Stomach (tissue), 9 donors: ENCODE measurements around the gene TMEM179. TPM values are rescaled to one million over a fixed set of nuclear protein-coding genes. Genes with fewer than 3 reads are reported as not detected.

ENCODE experiments used
- DNase-seq, 2 donors: peaks; one replicate each; pipeline versions ENCODE4 v3.0.0 to v3.0.0-alpha.2; 2013 to 2019
- H3K27ac ChIP-seq, 5 donors: fragments of 200-600 bp in 4 of 5; sonication (generic) in 4 of 5; one replicate each; pipeline ENCODE4 v1.5.1; 2013 to 2019; ENCODE audit warnings: mild to moderate bottlenecking in 1 of 5, moderate library complexity in 1 of 5
- H3K27me3 ChIP-seq, 3 donors: fragments of 200-600 bp; sonication (generic); one replicate each; pipeline ENCODE4 v1.5.1; 2017 to 2019; ENCODE audit warnings: mixed run types in 1 of 3
- H3K36me3 ChIP-seq, 4 donors: fragments of 200-600 bp; sonication (generic); 1 replicate in 3 of 4; 2 replicates in 1 of 4; pipeline ENCODE4 v1.5.1; 2016 to 2019
- H3K4me1 ChIP-seq, 4 donors: fragments of 200-600 bp; sonication (generic); one replicate each; pipeline ENCODE4 v1.5.1; 2016 to 2019
- H3K4me3 ChIP-seq, 4 donors: fragments of 200-600 bp; sonication (generic) in 3 of 4; one replicate each; pipeline ENCODE4 v1.5.1; 2016 to 2019; ENCODE audit warnings: mild to moderate bottlenecking in 1 of 4
- H3K9me3 ChIP-seq, 4 donors: fragments of 200-600 bp; sonication (generic); one replicate each; pipeline ENCODE4 v1.5.1; 2016 to 2019
- EP300 ChIP-seq: sonication (generic); formaldehyde crosslinking; IDR thresholded peaks from one replicate; pipeline ENCODE4 v1.6.1; 2017; ENCODE audit warnings: antibody characterized with exemption
- POLR2A ChIP-seq, 4 donors: fragments of 450-650 bp; IDR thresholded peaks; one replicate each; pipeline ENCODE4 v1.6.1; 2016; ENCODE audit warnings: antibody characterized with exemption in 4 of 4, control low read depth in 2 of 4, mild to moderate bottlenecking in 1 of 4, moderate library complexity in 1 of 4
- POLR2AphosphoS5 ChIP-seq, 3 donors: sonication (generic); formaldehyde crosslinking; IDR thresholded peaks; one replicate each; pipeline ENCODE4 v1.6.1; 2016; ENCODE audit warnings: antibody characterized with exemption in 3 of 3
- WGBS, 5 donors: extraction: QIAGEN DNeasy Blood & Tissue Kit in 3 of 5; methylation state at CpG; one replicate each; pipeline versions ENCODE4 v1.1.5 to v1.1.7; 2013 to 2018; 5-methylcytosine and 5-hydroxymethylcytosine counted together
- intact Hi-C: fragments of 100-400 bp; cut with DNase I; formaldehyde crosslinking; loops from one replicate; pipeline ENCODE4 v1.15.1; 2023; ENCODE audit warnings: low total_unique reads
- polyA plus RNA-seq, 3 donors: library from polyadenylated mRNA; stranded (reverse); fragments of 200-250 nt; gene quantifications; one replicate each; pipeline ENCODE4 v1.2.3, GENCODE V29; 2013
- total RNA-seq, 5 donors: library from RNA; depleted of rRNA; stranded (reverse); fragments of >200 nt; gene quantifications; one replicate each; pipeline versions ENCODE4 v1.1.0 to v1.2.3, GENCODE V29; 2014 to 2016
- TF ChIP-seq, protein P1 (sequence below), 7 experiments: fragments of 450-650 bp in 4 of 7; fragments of 200-600 bp in 3 of 7; sonication (generic) in 3 of 7; IDR thresholded peaks; one replicate each; pipeline ENCODE4 v1.5.1; 2016 to 2019; ENCODE audit warnings: antibody characterized with exemption in 7 of 7, control low read depth in 2 of 7, mild to moderate bottlenecking in 1 of 7
- donor health status: healthy with polysubstance abuse.
- donor health status: Bipolar disorder and iron deficiency.
- donor health status: healthy.

Gene TMEM179
- total and polyA plus RNA-seq, 8 donors = 0.58 to 4.6 (median 0.92) TPM; not detected in 3

DNA sequence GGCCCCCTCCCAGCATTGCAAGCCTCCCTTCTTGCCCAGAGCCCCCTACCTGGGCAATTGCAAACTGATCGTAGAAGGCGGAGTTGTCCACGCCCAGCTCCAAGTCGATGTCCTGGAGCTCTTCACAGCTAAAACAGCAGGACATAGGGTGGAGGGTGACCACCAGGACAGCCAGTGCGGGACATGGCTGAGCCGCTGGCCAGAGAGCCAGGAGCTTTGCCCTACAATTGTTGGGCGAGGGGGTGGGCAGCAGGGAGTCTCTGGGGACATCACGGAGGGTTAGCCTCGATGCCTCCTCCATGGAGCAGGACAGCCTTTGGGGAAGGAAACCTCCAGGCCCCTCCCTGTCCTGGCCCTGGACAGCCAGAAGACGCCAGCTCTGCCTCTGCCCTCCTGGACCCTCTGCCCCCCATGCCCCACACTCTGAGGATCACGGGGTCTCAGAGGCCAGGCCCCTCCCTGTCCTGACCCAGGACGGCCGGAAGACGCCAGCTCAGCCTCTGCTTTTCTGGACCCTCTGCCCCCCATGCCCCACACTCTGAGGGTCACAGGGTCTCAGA is 9.4 kb downstream of the TMEM179 start:
- DNase-seq = no peak
- TF ChIP-seq, protein P1, sequence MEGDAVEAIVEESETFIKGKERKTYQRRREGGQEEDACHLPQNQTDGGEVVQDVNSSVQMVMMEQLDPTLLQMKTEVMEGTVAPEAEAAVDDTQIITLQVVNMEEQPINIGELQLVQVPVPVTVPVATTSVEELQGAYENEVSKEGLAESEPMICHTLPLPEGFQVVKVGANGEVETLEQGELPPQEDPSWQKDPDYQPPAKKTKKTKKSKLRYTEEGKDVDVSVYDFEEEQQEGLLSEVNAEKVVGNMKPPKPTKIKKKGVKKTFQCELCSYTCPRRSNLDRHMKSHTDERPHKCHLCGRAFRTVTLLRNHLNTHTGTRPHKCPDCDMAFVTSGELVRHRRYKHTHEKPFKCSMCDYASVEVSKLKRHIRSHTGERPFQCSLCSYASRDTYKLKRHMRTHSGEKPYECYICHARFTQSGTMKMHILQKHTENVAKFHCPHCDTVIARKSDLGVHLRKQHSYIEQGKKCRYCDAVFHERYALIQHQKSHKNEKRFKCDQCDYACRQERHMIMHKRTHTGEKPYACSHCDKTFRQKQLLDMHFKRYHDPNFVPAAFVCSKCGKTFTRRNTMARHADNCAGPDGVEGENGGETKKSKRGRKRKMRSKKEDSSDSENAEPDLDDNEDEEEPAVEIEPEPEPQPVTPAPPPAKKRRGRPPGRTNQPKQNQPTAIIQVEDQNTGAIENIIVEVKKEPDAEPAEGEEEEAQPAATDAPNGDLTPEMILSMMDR (IDR thresholded peaks at IDR 0.05) = no peak
- TF ChIP-seq POLR2AphosphoS5 (IDR thresholded peaks at IDR 0.05) = no peak
- TF ChIP-seq EP300 = no peak
- TF ChIP-seq POLR2A (IDR thresholded peaks at IDR 0.05) = no peak
- WGBS, 5 donors = 82 to 89% (median 88%) methylated on average over 10 to 14 of the region's 14 CpGs
- Histone ChIP-seq H3K27me3 (peaks cover 0 to 57% (median 0%) of the 10 kb centered on the region in 3 donors), H3K27ac (no peak overlapping the region), H3K9me3 (no peaks in the 10 kb centered on the region), H3K4me3 (no peak overlapping the region), H3K36me3 (no peaks in the 10 kb centered on the region), H3K4me1 (peaks cover 0 to 7% (median 0%) of the 10 kb centered on the region in 4 donors)
- intact Hi-C loops = no loop called here

DNA sequence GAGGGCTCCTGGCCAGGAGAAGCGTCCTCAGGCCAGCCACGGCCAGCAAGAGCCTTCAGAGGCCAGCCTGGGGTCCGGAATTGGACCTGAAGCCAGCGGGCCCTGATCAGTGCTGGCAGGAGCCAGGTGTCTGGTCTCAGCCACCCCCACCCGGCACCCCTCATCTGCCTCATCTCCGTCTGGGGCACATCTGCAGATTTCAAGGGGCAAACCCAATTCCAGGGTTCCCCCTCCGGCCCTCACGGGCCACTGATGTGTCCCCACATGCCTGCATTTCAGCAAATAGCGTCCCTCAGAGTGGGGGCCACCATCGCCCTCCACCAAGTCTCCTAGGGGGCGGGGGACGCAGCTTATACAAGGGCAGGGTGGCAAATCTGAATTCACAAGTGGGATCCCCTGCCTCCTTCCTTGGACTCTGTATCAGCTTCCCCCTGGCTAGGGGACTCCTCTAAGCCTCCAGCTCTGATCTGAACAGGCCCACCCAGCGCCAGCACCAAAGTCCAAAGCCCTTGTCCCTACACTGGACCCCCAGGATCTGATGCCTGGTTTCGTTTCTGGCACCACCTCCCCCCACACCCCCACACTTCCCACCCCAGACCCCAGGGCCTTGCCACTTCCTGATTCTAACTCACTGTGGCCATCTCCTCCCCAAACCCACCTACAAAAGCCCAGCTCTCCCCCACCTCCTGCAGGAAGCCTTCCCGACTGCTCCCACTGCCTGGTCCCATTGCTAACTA is 10.1 kb downstream of the TMEM179 start:
- Histone ChIP-seq H3K4me1 (peaks cover 0 to 7% (median 0%) of the 10 kb centered on the region in 4 donors), H3K27me3 (peaks cover 0 to 50% (median 0%) of the 10 kb centered on the region in 3 donors)
- 79 to 92% (median 85%) methylated on average over 8 to 15 of the region's 15 CpGs for WGBS, 5 donors

DNA sequence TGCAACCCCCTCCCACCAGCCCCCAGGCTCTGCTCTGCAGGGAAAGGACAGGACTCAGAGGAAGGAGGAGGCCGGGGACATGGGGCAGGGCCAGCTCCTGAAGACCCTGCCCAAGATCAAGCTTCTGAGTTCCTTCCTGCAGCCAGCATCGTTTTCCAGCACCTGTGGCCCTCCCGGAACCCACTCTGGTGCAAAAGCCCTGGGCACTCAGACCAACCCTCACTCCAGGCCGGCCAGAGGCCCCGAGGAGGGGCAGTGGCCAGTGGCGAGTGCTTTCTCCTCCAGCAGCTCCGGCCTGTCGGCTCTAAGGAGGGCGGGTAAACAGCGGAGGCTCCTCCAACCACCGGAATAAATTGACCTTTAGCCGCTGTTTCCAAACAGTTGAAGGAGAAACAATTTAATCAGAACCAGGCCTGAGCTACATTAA is 10.8 kb downstream of the TMEM179 start:
- Histone ChIP-seq H3K4me3 (no peak overlapping the region), H3K27ac (no peak overlapping the region), H3K4me1 (peaks cover 0 to 7% (median 0%) of the 10 kb centered on the region in 4 donors), H3K27me3 (peaks cover 0 to 46% (median 0%) of the 10 kb centered on the region in 3 donors), H3K36me3 (no peaks in the 10 kb centered on the region), H3K9me3 (no peaks in the 10 kb centered on the region)
- DNase-seq = no peak
- intact Hi-C loops = no loop called here
- WGBS, 5 donors = 28 to 61% (median 49%) methylated on average over 12 of the region's 12 CpGs
- TF ChIP-seq, protein P1 (IDR thresholded peaks at IDR 0.05) = no peak
- TF ChIP-seq EP300 = no peak
- TF ChIP-seq POLR2AphosphoS5 (IDR thresholded peaks at IDR 0.05) = no peak
- no peak for TF ChIP-seq POLR2A (IDR thresholded peaks at IDR 0.05)

More for the DNA sequence above, 10.1 kb downstream of the TMEM179 start:
- no peak overlapping the region for H3K27ac ChIP-seq
- H3K36me3 ChIP-seq = no peaks in the 10 kb centered on the region
- H3K4me3 ChIP-seq = no peak overlapping the region
- intact Hi-C loops = no loop called here
- TF ChIP-seq, protein P1 (IDR thresholded peaks at IDR 0.05) = no peak
- TF ChIP-seq POLR2AphosphoS5 (IDR thresholded peaks at IDR 0.05) (no peak), EP300 (no peak), POLR2A (IDR thresholded peaks at IDR 0.05) (no peak)
- DNase-seq = no peak
- H3K9me3 ChIP-seq = no peaks in the 10 kb centered on the region

DNA sequence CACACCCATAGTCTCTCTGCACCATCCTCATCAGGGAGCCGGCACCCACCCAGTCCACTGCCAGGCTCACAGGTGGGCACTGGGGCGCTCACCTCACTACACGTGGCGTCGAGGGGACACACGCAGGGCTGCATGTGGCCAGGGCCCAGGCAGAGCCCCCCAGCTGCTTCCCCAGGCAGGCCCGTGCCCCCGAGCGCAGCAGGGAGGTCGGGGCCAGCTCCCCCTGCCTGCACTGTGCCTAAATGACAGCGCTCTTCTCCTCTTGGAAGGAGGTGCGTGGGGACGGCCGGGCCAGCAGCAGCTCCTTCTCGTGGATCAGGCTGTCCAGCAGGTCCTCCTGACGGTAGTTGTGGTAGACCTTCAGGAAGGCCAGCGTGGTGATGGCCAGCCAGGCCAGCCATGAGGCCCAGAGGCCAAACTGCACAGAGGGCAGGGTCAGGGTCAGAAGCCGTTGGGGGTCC is 11.3 kb downstream of the TMEM179 start:
- Histone ChIP-seq H3K27me3 (peaks cover 0 to 47% (median 0%) of the 10 kb centered on the region in 3 donors), H3K4me3 (no peak overlapping the region), H3K4me1 (peaks cover 0 to 7% (median 0%) of the 10 kb centered on the region in 4 donors), H3K36me3 (no peaks in the 10 kb centered on the region), H3K27ac (no peak overlapping the region), H3K9me3 (no peaks in the 10 kb centered on the region)
- intact Hi-C loops = no loop called here
- TF ChIP-seq POLR2A (IDR thresholded peaks at IDR 0.05) (no peak), EP300 (no peak), POLR2AphosphoS5 (IDR thresholded peaks at IDR 0.05) (no peak)
- TF ChIP-seq, protein P1 (IDR thresholded peaks at IDR 0.05) = no peak
- 77 to 94% (median 83%) methylated on average over 7 to 18 of the region's 18 CpGs for whole genome bisulfite sequencing, 5 donors
- no peak for DNase-seq
